SK-N-SH (cell line): ENCODE results near the gene MAST4.

Experiments used
- CTCF ChIP-seq: fragments of 200-600 bp; sonication (generic); IDR thresholded peaks from 2 replicates; pipeline ENCODE4 v1.6.1; 2017; ENCODE audit warnings: antibody characterized with exemption, mild to moderate bottlenecking, moderate library complexity
- POLR2AphosphoS5 ChIP-seq: IDR thresholded peaks from 2 replicates; pipeline ENCODE4 v1.6.1; 2012; ENCODE audit warnings: low read depth, low read length
- RFX5 ChIP-seq: IDR thresholded peaks from 2 replicates; pipeline ENCODE4 v1.6.1; 2012; ENCODE audit warnings: mild to moderate bottlenecking, improper control_type of control experiment, low read length
- YY1 ChIP-seq: IDR thresholded peaks from 2 replicates; pipeline ENCODE4 v1.4.0; 2012; ENCODE audit warnings: low read depth, mild to moderate bottlenecking

GRCh38 chr5:67025457-67025856 lies 429.3 kb downstream of the MAST4 start:
- TF ChIP-seq CTCF (no peak), RFX5 (no peak), POLR2AphosphoS5 (no peak), YY1 (no peak)
